Measurements from ENCODE around the gene SMIM1. TPM values are rescaled to one million over a fixed set of nuclear protein-coding genes. Genes with fewer than 3 reads are reported as not detected.

Gene SMIM1
- total and polyA plus RNA-seq, 2 experiments from 2014 or later, result 3.2 to 7.2 TPM

- Histone ChIP-seq H3K27ac (ENCODE audit: low read depth) (peak overlapping the region; percentile 98; the same call in 1 of the 2 replicates), H3K27me3 (ENCODE audit: insufficient read depth) (no peaks in the 10 kb centered on the region), H4K20me1 (replicated peaks; ENCODE audit: insufficient read depth) (no peaks in the 10 kb centered on the region; the same call in 1 of the 2 replicates), H3F3A (replicated peaks; ENCODE audit: low read depth) (peaks cover 16% of the 10 kb centered on the region), H3K4me2 (no peak overlapping the region; the same call in 1 of the 2 replicates), H2AFZ (no peak overlapping the region), H3K9me2 (ENCODE audit: insufficient read depth) (no peaks in the 10 kb centered on the region), H3K79me2 (replicated peaks; ENCODE audit: insufficient read depth) (peaks cover 71% of the 10 kb centered on the region), H3K4me3 (no peak overlapping the region), H3K36me3 (ENCODE audit: insufficient read depth) (no peaks in the 10 kb centered on the region), H3K4me1 (ENCODE audit: insufficient read depth) (peaks cover 33% of the 10 kb centered on the region)
- Mint-ChIP-seq H3K9me3 (no peaks in the 10 kb centered on the region), H3K36me3 (ENCODE audit: low read depth) (peaks cover 49% of the 10 kb centered on the region), H3K27ac (peak overlapping the region; percentile 78), H3K4me1 (peaks cover 49% of the 10 kb centered on the region), H3K27me3 (ENCODE audit: insufficient read depth, low read depth, poor library complexity) (peaks cover 22% of the 10 kb centered on the region), H3K4me3 (no peak overlapping the region; the same call in 2 of the 3 replicates)
- DNase-seq (ENCODE audit: low spot score) (no peak), ATAC-seq (no peak)
- TF ChIP-seq POLR2AphosphoS5 (IDR thresholded peaks at IDR 0.05; ENCODE audit: low read depth) (no peak), CREB1 (CRISPR knock-in tag; IDR thresholded peaks at IDR 0.05; ENCODE audit: low read depth) (no peak), ETS1 (IDR thresholded peaks at IDR 0.05) (no peak), ZNF114 (CRISPR knock-in tag; IDR thresholded peaks at IDR 0.05) (no peak)
Measured at GRCh38 chr1:3790952-3791351, 18.4 kb downstream of the SMIM1 start.

- Histone ChIP-seq H3K4me2 (peak overlapping the region; percentile 93), H3K36me3 (ENCODE audit: insufficient read depth) (no peaks in the 10 kb centered on the region), H3K4me1 (ENCODE audit: insufficient read depth) (peaks cover 28% of the 10 kb centered on the region), H3F3A (replicated peaks; ENCODE audit: low read depth) (peaks cover 16% of the 10 kb centered on the region), H3K4me3 (peak overlapping the region; percentile 89), H3K27ac (ENCODE audit: low read depth) (peak overlapping the region; percentile 98), H2AFZ (no peak overlapping the region), H3K79me2 (replicated peaks; ENCODE audit: insufficient read depth) (peaks cover 41% of the 10 kb centered on the region), H4K20me1 (replicated peaks; ENCODE audit: insufficient read depth) (no peaks in the 10 kb centered on the region), H3K27me3 (ENCODE audit: insufficient read depth) (no peaks in the 10 kb centered on the region), H3K9me2 (ENCODE audit: insufficient read depth) (no peaks in the 10 kb centered on the region)
- H3K27ac Mint-ChIP-seq, result peak overlapping the region; percentile 21; the same call in 1 of the 2 replicates
- peaks cover 17% of the 10 kb centered on the region for H3K27me3 Mint-ChIP-seq (ENCODE audit: insufficient read depth, low read depth, poor library complexity)
- TF ChIP-seq REST (IDR thresholded peaks at IDR 0.05; ENCODE audit: unreplicated experiment) (no peak), ZNF331 (CRISPR knock-in tag; IDR thresholded peaks at IDR 0.05; ENCODE audit: low read depth) (no peak), POLR2AphosphoS5 (IDR thresholded peaks at IDR 0.05; ENCODE audit: low read depth) (no peak), ZNF462 (CRISPR knock-in tag; IDR thresholded peaks at IDR 0.05) (no peak), CREB1 (CRISPR knock-in tag; IDR thresholded peaks at IDR 0.05; ENCODE audit: low read depth) (no peak)
- no peak for DNase-seq (ENCODE audit: low spot score)
- ATAC-seq, result no peak; the same call in 2 of the 3 replicates
- H3K4me3 Mint-ChIP-seq, result peak overlapping the region; percentile 83
- H3K36me3 Mint-ChIP-seq (ENCODE audit: low read depth), result peaks cover 26% of the 10 kb centered on the region
- peaks cover 41% of the 10 kb centered on the region for H3K4me1 Mint-ChIP-seq
- peaks cover 3% of the 10 kb centered on the region; the same call in 2 of the 3 replicates for H3K9me3 Mint-ChIP-seq
Measured at GRCh38 chr1:3795453-3796214, 23.1 kb downstream of the SMIM1 start.

Measured in GM23338 (cell line).